DOHH2 (cell line): ENCODE data around the gene FAM83F.

Source experiments
- CTCF ChIP-seq: fragments of 200-600 bp; sonication (generic); IDR thresholded peaks from one replicate; pipeline ENCODE4 v1.5.1; 2014; ENCODE audit warnings: antibody characterized with exemption, mild to moderate bottlenecking, low read depth, low read length; ENCODE audit not compliant: poor library complexity, severe bottlenecking
- EZH2phosphoT487 ChIP-seq: fragments of 200-600 bp; sonication (generic); IDR thresholded peaks from 2 replicates; pipeline ENCODE4 v1.6.1; 2017; ENCODE audit warnings: borderline replicate concordance, mild to moderate bottlenecking, antibody characterized with exemption, low read length, moderate library complexity, mixed read lengths

GRCh38 chr22:40009292-40009774 is 14.6 kb downstream of the FAM83F start:
- TF ChIP-seq CTCF, result no peak
- no peak for TF ChIP-seq EZH2phosphoT487
